ENCODE data around the gene CRYBB3. TPM values are rescaled to one million over a fixed set of nuclear protein-coding genes. Genes with fewer than 3 reads are reported as not detected.

The CRYBB3 gene
- total and polyA plus RNA-seq, 10 of the 15 experiments (the other 5 are each of a cell fraction or from before 2014, with no cell fraction given): 0.26 TPM; not detected in 9

GRCh38 chr22:25208328-25208727 is 8.7 kb downstream of the CRYBB3 start (continued):
- no peak for TF ChIP-seq NFYA (IDR thresholded peaks at IDR 0.05; ENCODE audit: borderline replicate concordance, low read depth, low read length)
- no peak for TF ChIP-seq TBL1XR1 (IDR thresholded peaks at IDR 0.05; ENCODE audit: low read depth, low read length)
- TF ChIP-seq YBX1 (IDR thresholded peaks at IDR 0.05): no peak

DNA sequence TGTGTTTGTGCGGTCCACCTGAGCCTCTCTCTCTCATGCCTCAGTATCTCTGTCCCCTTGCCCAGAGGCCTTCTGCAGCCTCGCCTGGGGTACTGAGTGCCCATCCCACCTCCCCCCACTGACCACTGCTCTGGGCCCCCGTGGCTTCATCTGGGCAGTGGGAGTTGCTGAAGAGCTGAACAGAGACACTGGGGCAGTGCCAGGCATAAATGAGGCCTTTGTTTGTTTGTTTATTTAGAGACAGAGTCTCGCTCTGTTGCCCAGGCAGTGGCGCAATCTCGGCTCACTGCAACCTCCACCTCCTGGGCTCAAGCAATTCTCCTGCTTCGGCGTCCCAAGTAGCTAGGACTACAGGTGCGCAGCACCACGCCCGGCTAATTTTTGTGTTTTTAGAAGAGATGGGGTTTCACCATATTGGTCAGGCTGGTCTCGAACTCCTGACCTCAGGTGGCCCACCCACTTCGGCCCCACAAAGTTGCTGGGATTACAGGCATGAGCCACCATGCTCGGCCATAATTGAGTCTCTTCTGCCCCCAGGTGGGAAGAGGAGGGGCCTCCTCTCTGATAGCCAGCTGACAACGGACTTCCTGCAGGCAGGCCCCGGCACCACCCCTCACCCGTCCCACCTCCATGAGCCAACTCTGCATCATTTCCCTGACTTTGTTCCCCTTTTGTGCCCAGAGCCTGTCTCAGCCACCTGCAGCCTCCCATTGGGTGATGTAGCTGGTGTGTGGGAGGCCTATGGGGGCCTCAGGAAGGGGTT is 9.3 kb downstream of the CRYBB3 start:
- intact Hi-C loops (cut with micrococcal nuclease; ENCODE audit: unreplicated experiment): no loop called here
- Histone ChIP-seq H3K9me3 (replicated peaks; ENCODE audit: control insufficient read depth, insufficient read depth, low read length) (no peaks in the 10 kb centered on the region; the same call in 2 of the 3 replicates), H3K79me2 (ENCODE audit: control insufficient read depth, insufficient read depth, low read length) (no peaks in the 10 kb centered on the region), H3K27ac (ENCODE audit: control insufficient read depth, insufficient read depth) (no peak overlapping the region), H3K4me3 (no peak overlapping the region), H3K4me1 (ENCODE audit: control insufficient read depth, insufficient read depth, low read length) (no peaks in the 10 kb centered on the region), H2AFZ (ENCODE audit: control insufficient read depth, low read depth, low read length) (no peak overlapping the region), H4K20me1 (ENCODE audit: control insufficient read depth, insufficient read depth) (no peaks in the 10 kb centered on the region), H3K9ac (ENCODE audit: control insufficient read depth, insufficient read depth, low read length) (no peak overlapping the region), H3K27me3 (replicated peaks in 1 of 2; ENCODE audit: control insufficient read depth in 2 of 2, insufficient read depth in 2 of 2, low read length in 1 of 2) (no peaks in the 10 kb centered on the region), H3K36me3 (ENCODE audit: control insufficient read depth in 2 of 2, insufficient read depth in 2 of 2, low read length in 1 of 2) (no peaks in the 10 kb centered on the region), H3K4me2 (ENCODE audit: control insufficient read depth, insufficient read depth) (no peak overlapping the region)
- ChIA-PET POLR2A (no interaction called here), CTCF (no interaction called here), RAD21 (ENCODE audit: unreplicated experiment) (no interaction called here), SMC1A (ENCODE audit: uncharacterized antibody, unreplicated experiment) (no interaction called here)
- no peak for DNase-seq (ENCODE audit: low read depth, low spot score)
- no peak for ATAC-seq
- in situ Hi-C loops (cut with MboI): no loop called here
- FAIRE-seq: no peak
- no TSS peak for BruUV-seq (replicated peaks)
- 18% methylated on average over 17 of the region's 17 CpGs for WGBS (ENCODE audit: insufficient coverage, insufficient replicate concordance, low lambda C conversion rate, missing lambda C conversion rate)
- TF ChIP-seq ZNF622 (IDR thresholded peaks at IDR 0.05): no peak
- TF ChIP-seq RCOR1 (conservative IDR thresholded peaks at IDR 0.05; ENCODE audit: low read depth, low read length): no peak
- TF ChIP-seq NFIC (IDR thresholded peaks at IDR 0.05; ENCODE audit: low read depth, low read length): no peak
- no peak for TF ChIP-seq ZZZ3 (IDR thresholded peaks at IDR 0.05; ENCODE audit: control insufficient read depth, insufficient read length, low read depth)
- no peak for TF ChIP-seq SIX5 (IDR thresholded peaks at IDR 0.05; ENCODE audit: low read depth, low read length, severe bottlenecking)
- TF ChIP-seq ZSCAN29 (IDR thresholded peaks at IDR 0.05): no peak
- TF ChIP-seq, protein P1, sequence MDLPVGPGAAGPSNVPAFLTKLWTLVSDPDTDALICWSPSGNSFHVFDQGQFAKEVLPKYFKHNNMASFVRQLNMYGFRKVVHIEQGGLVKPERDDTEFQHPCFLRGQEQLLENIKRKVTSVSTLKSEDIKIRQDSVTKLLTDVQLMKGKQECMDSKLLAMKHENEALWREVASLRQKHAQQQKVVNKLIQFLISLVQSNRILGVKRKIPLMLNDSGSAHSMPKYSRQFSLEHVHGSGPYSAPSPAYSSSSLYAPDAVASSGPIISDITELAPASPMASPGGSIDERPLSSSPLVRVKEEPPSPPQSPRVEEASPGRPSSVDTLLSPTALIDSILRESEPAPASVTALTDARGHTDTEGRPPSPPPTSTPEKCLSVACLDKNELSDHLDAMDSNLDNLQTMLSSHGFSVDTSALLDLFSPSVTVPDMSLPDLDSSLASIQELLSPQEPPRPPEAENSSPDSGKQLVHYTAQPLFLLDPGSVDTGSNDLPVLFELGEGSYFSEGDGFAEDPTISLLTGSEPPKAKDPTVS (IDR thresholded peaks at IDR 0.05; ENCODE audit: low read depth, low read length): no peak
- TF ChIP-seq SMARCA5 (IDR thresholded peaks at IDR 0.05): no peak
- no peak for TF ChIP-seq SUPT20H (IDR thresholded peaks at IDR 0.05; ENCODE audit: borderline replicate concordance, control insufficient read depth, low read depth, low read length)
- TF ChIP-seq EP300 (IDR thresholded peaks at IDR 0.05; ENCODE audit: borderline replicate concordance in 1 of 2, control insufficient read depth in 1 of 2, low read depth in 2 of 2, low read length in 2 of 2): no peak
- no peak for TF ChIP-seq RB1 (IDR thresholded peaks at IDR 0.05; ENCODE audit: borderline replicate concordance)
- no peak for TF ChIP-seq TBL1XR1 (IDR thresholded peaks at IDR 0.05; ENCODE audit: low read depth, low read length)
- TF ChIP-seq ELK1 (IDR thresholded peaks at IDR 0.05; ENCODE audit: low read depth, low read length): no peak
- TF ChIP-seq NR2C1 (IDR thresholded peaks at IDR 0.05): no peak

Data from GM12878 (cell line).